GM12873 (cell line): ENCODE data around the gene PSME3IP1.

Experiments used
- TF ChIP-seq, protein P1 (sequence below): IDR thresholded peaks from 2 replicates; pipeline ENCODE4 v1.5.1; 2012; ENCODE audit warnings: low read depth, mild to moderate bottlenecking, moderate library complexity, low read length, control low read depth; ENCODE audit not compliant: insufficient read depth; ENCODE audit errors: missing control alignments

Gene PSME3IP1, protein sequence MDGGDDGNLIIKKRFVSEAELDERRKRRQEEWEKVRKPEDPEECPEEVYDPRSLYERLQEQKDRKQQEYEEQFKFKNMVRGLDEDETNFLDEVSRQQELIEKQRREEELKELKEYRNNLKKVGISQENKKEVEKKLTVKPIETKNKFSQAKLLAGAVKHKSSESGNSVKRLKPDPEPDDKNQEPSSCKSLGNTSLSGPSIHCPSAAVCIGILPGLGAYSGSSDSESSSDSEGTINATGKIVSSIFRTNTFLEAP

DNA sequence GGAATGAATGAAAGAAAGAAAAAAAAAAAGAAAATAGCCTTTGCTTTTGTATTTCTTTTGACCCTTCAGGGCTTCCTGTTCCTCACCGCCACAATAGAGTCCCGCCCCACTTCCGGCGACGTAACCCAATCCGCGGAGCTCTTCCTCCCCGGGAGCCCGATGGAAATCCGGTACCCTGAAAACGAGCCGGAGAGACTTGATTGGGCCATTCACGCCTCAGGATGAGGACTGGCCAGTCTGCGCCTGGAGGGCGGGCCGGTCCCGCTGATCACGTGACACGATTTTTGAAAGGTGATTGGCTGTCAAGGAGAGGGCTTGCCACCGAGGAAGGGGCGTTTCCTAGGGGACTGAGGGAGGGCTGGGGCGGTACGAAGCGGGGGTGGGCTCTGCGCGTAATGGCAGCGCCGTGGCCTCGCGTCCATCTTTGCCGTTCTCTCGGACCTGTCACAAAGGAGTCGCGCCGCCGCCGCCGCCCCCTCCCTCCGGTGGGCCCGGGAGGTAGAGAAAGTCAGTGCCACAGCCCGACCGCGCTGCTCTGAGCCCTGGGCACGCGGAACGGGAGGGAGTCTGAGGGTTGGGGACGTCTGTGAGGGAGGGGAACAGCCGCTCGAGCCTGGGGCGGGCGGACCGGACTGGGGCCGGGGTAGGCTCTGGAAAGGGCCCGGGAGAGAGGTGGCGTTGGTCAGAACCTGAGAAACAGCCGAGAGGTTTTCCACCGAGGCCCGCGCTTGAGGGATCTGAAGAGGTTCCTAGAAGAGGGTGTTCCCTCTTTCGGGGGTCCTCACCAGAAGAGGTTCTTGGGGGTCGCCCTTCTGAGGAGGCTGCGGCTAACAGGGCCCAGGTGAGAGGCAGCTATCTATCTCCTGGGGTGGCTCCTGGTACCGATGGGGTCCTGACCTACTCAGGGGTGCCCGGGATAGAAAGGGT lies at the start of gene PSME3IP1, which contains the start of gene RSPRY1:
Gene PSME3IP1, minus strand, starts transcription at position 95 of the 927 bp plus-strand sequence. CDS start 12,185 bp downstream, outside the sequence.
Gene RSPRY1, plus strand, starts transcription at position 385 of the 927 bp plus-strand sequence. CDS start 18,330 bp downstream, outside the sequence.
- TF ChIP-seq, protein P1, sequence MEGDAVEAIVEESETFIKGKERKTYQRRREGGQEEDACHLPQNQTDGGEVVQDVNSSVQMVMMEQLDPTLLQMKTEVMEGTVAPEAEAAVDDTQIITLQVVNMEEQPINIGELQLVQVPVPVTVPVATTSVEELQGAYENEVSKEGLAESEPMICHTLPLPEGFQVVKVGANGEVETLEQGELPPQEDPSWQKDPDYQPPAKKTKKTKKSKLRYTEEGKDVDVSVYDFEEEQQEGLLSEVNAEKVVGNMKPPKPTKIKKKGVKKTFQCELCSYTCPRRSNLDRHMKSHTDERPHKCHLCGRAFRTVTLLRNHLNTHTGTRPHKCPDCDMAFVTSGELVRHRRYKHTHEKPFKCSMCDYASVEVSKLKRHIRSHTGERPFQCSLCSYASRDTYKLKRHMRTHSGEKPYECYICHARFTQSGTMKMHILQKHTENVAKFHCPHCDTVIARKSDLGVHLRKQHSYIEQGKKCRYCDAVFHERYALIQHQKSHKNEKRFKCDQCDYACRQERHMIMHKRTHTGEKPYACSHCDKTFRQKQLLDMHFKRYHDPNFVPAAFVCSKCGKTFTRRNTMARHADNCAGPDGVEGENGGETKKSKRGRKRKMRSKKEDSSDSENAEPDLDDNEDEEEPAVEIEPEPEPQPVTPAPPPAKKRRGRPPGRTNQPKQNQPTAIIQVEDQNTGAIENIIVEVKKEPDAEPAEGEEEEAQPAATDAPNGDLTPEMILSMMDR, result no peak

DNA sequence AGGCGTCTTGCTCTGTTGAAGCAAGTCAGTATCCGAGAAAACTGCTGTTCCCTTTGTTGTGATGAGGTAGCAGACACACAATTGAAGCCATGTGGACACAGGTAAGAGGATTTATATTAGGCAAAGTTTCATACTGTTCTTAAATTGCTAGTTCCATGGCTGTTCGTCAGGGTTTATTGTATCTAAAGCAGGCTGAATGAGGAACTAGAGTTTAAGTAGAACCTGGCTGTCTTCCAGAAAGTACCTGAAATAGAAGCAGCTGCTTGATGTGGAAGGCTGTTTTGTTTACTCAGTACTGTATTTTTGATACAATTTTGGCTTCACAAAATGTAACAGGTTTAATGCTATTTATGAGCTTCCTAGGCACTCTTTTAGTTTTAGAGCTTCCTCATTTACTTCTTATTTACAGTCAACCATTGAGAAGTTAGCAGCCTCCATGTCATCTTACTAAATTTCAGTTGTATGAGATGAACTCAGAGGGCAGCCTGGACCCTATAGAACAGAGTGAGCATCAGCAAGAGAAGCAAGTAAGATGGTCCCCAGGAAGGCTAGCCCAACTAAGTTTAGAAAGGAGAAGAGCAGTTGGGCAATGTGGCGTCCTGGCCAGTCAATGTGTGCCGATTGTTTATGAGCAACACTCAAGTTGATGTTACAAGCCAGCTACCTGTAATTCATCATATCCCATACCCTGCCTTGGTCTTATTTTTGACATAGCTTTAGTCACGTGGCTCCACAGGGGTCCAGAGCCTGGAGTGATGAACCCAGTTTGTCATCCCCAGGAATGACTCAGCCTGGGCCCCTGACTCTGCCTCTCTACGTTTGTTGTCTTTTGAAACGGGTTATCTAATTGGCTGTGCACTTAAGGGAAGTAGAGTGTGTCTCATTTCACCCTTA lies 49.5 kb upstream of the PSME3IP1 start:
- TF ChIP-seq, protein P1, result no peak

DNA sequence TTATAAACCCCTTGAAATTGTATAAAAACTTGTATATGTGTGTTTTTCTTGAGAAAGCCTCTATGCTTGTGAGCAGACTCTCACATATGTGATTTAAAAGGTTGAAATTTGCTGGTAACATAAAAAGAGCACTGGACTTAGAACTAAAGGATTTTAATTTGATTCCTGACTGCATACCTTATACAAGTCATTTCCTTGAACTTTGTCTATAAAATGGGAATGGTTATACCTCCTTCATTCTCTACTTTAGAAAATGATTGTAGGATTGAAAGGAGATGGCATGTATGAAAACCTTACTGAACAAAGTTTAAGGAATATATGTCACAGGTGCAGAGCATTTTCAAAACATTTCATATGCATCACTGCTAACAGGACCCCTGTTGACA lies 48.9 kb upstream of the PSME3IP1 start:
- TF ChIP-seq, protein P1, result no peak

DNA sequence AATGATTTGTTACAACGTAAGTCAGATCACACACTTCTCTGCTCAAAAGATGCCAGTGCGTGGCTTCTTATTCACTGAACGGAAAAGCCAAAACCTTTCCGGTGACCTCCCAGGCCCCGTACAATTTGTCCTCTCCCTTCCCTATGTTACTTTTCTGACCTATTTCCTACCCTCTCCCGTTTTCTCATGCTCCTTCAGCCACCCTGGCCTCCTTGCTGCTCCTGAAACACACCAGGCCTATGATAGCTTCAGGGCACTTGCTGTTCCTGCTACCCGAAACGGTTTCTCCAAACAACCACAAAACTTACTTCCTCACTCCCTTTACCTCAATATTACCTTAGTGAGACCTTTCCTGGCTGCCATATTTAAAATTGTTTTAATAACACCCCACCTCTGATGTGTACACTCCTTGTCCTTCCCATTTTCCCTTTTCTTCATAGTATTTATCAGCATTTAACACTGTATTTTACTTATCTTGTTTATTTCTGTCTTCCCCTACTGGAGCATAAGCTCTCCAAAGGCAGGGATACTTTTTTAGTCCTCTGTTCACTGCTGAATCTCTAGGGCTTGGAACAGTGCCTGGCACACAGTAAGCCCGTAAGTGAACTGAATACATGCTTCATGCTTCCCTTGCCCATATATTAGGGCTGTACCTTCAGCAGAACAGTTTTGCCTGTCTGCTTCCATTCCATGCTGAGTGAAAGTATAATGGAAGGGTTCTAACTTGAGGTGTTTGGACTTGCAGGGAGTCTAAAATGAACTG lies 48.3 kb upstream of the PSME3IP1 start:
- TF ChIP-seq, protein P1, result no peak

DNA sequence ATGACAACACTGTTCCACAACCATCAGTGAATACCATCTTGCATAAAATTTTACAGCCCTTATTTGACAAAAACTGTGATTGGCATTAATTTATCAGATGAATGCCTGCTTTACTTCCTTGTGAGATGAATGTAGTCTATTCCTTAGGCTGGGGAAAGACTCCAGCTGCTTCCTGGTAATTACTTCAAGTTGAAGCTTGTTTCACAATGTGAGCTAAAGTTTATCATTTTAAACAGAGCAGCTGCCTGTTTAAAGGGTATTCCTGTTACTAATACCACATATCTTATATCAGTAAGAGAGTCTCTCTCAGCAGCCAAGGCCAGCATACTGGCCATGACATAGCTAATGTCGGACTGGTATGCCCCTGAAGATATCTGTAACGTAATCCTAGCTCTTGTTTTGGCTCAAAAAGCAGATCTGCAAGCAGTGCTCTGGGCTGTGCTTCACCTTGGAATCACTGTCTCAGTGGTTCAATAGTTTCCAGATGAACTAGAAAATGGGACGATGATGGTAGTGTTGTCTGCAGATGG lies 46.0 kb upstream of the PSME3IP1 start:
- TF ChIP-seq, protein P1, result no peak

DNA sequence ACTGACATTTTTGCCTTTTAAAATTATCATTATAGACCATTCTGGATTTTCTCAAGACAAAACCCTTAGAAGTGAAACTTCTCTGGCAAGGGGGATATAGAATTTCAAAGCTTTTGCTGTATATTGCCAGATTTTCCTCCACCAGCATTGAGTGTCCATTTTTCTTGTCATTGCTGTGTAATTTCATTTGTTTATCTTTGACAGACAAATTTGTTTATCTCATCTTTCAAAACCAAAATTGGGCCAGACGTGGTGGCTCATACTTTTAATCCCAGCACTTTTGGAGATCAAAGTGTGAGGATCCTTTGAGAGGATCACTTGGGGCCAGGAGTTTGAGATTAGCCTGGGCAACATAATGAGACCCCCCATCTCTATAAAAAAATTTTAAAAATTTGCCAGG lies 43.2 kb upstream of the PSME3IP1 start:
- TF ChIP-seq, protein P1, result no peak
